Measurements from ENCODE around the gene RHBDL3.

The RHBDL3 gene

GRCh38 chr17:32265192-32265923, at the start of gene RHBDL3:
TSS of gene RHBDL3 (plus strand) at chr17:32265832. CDS start at chr17:32266190, 358 bp downstream.
- Mint-ChIP-seq H3K27me3 (peaks cover 74 to 75% of the 10 kb centered on the region in 2 donors), H3K36me3 (no peaks in the 10 kb centered on the region), H3K4me3 (peak within 1 kb of the TSS; percentile 82), H3K27ac (peak within 1 kb of the TSS; percentile 56), H3K9me3 (no peaks in the 10 kb centered on the region), H3K4me1 (peaks cover 18 to 32% of the 10 kb centered on the region in 2 donors)
- no peak for DNase-seq
- ATAC-seq (replicated peaks), result peak in 1 of 2 donors; percentile 5

- H3K27me3 Mint-ChIP-seq, result no peaks in the 10 kb centered on the region
- no peak for ATAC-seq (replicated peaks)
- H3K9me3 Mint-ChIP-seq, result no peaks in the 10 kb centered on the region
- no peak overlapping the region for H3K27ac Mint-ChIP-seq
- no peak overlapping the region for H3K4me3 Mint-ChIP-seq
- peaks cover 11 to 20% of the 10 kb centered on the region in 2 donors for H3K36me3 Mint-ChIP-seq
- peaks cover 15 to 50% of the 10 kb centered on the region in 2 donors for H3K4me1 Mint-ChIP-seq
- no peak for DNase-seq
Observed at GRCh38 chr17:32222621-32223020, 43.0 kb upstream of the RHBDL3 start.

- Mint-ChIP-seq H3K9me3 (no peaks in the 10 kb centered on the region), H3K4me3 (peak overlapping the region; percentile 10 to 35), H3K27me3 (no peaks in the 10 kb centered on the region), H3K36me3 (peaks cover 9 to 17% of the 10 kb centered on the region in 2 donors), H3K27ac (peak overlapping the region; percentile 89), H3K4me1 (peaks cover 15 to 45% of the 10 kb centered on the region in 2 donors)
- DNase-seq, result peak; percentile 2
- ATAC-seq (replicated peaks), result peak; percentile 70 to 82
Observed at GRCh38 chr17:32223703-32224102, 41.9 kb upstream of the RHBDL3 start.

GRCh38 chr17:32226886-32227285, 38.7 kb upstream of the RHBDL3 start:
- peaks cover 3 to 15% of the 10 kb centered on the region in 2 donors for H3K4me1 Mint-ChIP-seq
- no peaks in the 10 kb centered on the region for H3K27me3 Mint-ChIP-seq
- H3K4me3 Mint-ChIP-seq, result no peak overlapping the region
- ATAC-seq (replicated peaks) (no peak), DNase-seq (no peak)
- no peaks in the 10 kb centered on the region for H3K9me3 Mint-ChIP-seq
- peaks cover 7 to 20% of the 10 kb centered on the region in 2 donors for H3K36me3 Mint-ChIP-seq
- H3K27ac Mint-ChIP-seq, result no peak overlapping the region

GRCh38 chr17:32227910-32228309, 37.7 kb upstream of the RHBDL3 start:
- ATAC-seq (replicated peaks) (no peak), DNase-seq (no peak)
- Mint-ChIP-seq H3K9me3 (no peaks in the 10 kb centered on the region), H3K4me1 (peaks cover 3 to 12% of the 10 kb centered on the region in 2 donors), H3K27ac (no peak overlapping the region), H3K4me3 (no peak overlapping the region), H3K27me3 (no peaks in the 10 kb centered on the region), H3K36me3 (peaks cover 7 to 13% of the 10 kb centered on the region in 2 donors)

GRCh38 chr17:32235588-32235987, 30.0 kb upstream of the RHBDL3 start:
- Mint-ChIP-seq H3K27me3 (no peaks in the 10 kb centered on the region), H3K4me1 (no peaks in the 10 kb centered on the region), H3K4me3 (no peak overlapping the region), H3K9me3 (no peaks in the 10 kb centered on the region), H3K36me3 (no peaks in the 10 kb centered on the region), H3K27ac (no peak overlapping the region)
- ATAC-seq (replicated peaks), result no peak
- DNase-seq, result no peak

- no peak for ATAC-seq (replicated peaks)
- no peaks in the 10 kb centered on the region for H3K27me3 Mint-ChIP-seq
- H3K4me3 Mint-ChIP-seq, result no peak overlapping the region
Observed at GRCh38 chr17:32239456-32239855, 26.2 kb upstream of the RHBDL3 start.

GRCh38 chr17:32240750-32241149, 24.9 kb upstream of the RHBDL3 start:
- H3K4me1 Mint-ChIP-seq, result no peaks in the 10 kb centered on the region
- no peak overlapping the region for H3K27ac Mint-ChIP-seq
- ATAC-seq (replicated peaks) (no peak), DNase-seq (no peak)
- H3K27me3 Mint-ChIP-seq, result no peaks in the 10 kb centered on the region
- H3K36me3 Mint-ChIP-seq, result peaks cover 0 to 6% of the 10 kb centered on the region in 2 donors
- H3K4me3 Mint-ChIP-seq, result no peak overlapping the region
- H3K9me3 Mint-ChIP-seq, result no peaks in the 10 kb centered on the region

More at GRCh38 chr17:32239456-32239855, 26.2 kb upstream of the RHBDL3 start:
- no peaks in the 10 kb centered on the region for H3K4me1 Mint-ChIP-seq
- no peak overlapping the region for H3K27ac Mint-ChIP-seq
- H3K9me3 Mint-ChIP-seq, result no peaks in the 10 kb centered on the region
- H3K36me3 Mint-ChIP-seq, result peaks cover 0 to 6% of the 10 kb centered on the region in 2 donors
- DNase-seq, result no peak

- no peak for ATAC-seq (replicated peaks)
- Mint-ChIP-seq H3K27me3 (no peaks in the 10 kb centered on the region), H3K27ac (no peak overlapping the region), H3K4me1 (no peaks in the 10 kb centered on the region), H3K36me3 (peaks cover 0 to 6% of the 10 kb centered on the region in 2 donors), H3K4me3 (no peak overlapping the region), H3K9me3 (no peaks in the 10 kb centered on the region)
- DNase-seq, result no peak
Observed at GRCh38 chr17:32241640-32242039, 24.0 kb upstream of the RHBDL3 start.

GRCh38 chr17:32249475-32249874, 16.2 kb upstream of the RHBDL3 start:
- H3K4me1 Mint-ChIP-seq, result no peaks in the 10 kb centered on the region

GRCh38 chr17:32253117-32253611, 12.5 kb upstream of the RHBDL3 start:
- no peak overlapping the region for H3K4me3 Mint-ChIP-seq
- peaks cover 17 to 39% of the 10 kb centered on the region in 2 donors for H3K27me3 Mint-ChIP-seq
- H3K36me3 Mint-ChIP-seq, result no peaks in the 10 kb centered on the region
- H3K27ac Mint-ChIP-seq, result no peak overlapping the region
- no peaks in the 10 kb centered on the region for H3K4me1 Mint-ChIP-seq
- ATAC-seq (replicated peaks) (peak; percentile 99 to 100), DNase-seq (peak; percentile 73)
- H3K9me3 Mint-ChIP-seq, result no peaks in the 10 kb centered on the region

More at GRCh38 chr17:32249475-32249874, 16.2 kb upstream of the RHBDL3 start:
- Mint-ChIP-seq H3K27ac (peak overlapping the region; percentile 15), H3K9me3 (no peaks in the 10 kb centered on the region), H3K27me3 (peaks cover 4 to 6% of the 10 kb centered on the region in 2 donors), H3K36me3 (no peaks in the 10 kb centered on the region), H3K4me3 (no peak overlapping the region)
- DNase-seq (no peak), ATAC-seq (replicated peaks) (no peak)

GRCh38 chr17:32256012-32256700, 9.5 kb upstream of the RHBDL3 start:
- no peak overlapping the region for H3K27ac Mint-ChIP-seq
- H3K36me3 Mint-ChIP-seq, result no peaks in the 10 kb centered on the region
- no peaks in the 10 kb centered on the region for H3K9me3 Mint-ChIP-seq
- H3K27me3 Mint-ChIP-seq, result peaks cover 34 to 64% of the 10 kb centered on the region in 2 donors
- no peak for ATAC-seq (replicated peaks)
- no peak overlapping the region for H3K4me3 Mint-ChIP-seq
- H3K4me1 Mint-ChIP-seq, result peaks cover 0 to 7% of the 10 kb centered on the region in 2 donors
- no peak for DNase-seq

GRCh38 chr17:32256701-32257019, 9.0 kb upstream of the RHBDL3 start:
- Mint-ChIP-seq H3K27ac (no peak overlapping the region), H3K9me3 (no peaks in the 10 kb centered on the region), H3K4me3 (no peak overlapping the region), H3K27me3 (peaks cover 39 to 69% of the 10 kb centered on the region in 2 donors), H3K36me3 (no peaks in the 10 kb centered on the region), H3K4me1 (peaks cover 0 to 7% of the 10 kb centered on the region in 2 donors)
- no peak for DNase-seq
- ATAC-seq (replicated peaks), result peak in 1 of 2 donors; percentile 15

GRCh38 chr17:32258383-32259140, 7.1 kb upstream of the RHBDL3 start:
- Mint-ChIP-seq H3K4me1 (peaks cover 0 to 7% of the 10 kb centered on the region in 2 donors), H3K9me3 (no peaks in the 10 kb centered on the region), H3K4me3 (no peak overlapping the region), H3K36me3 (no peaks in the 10 kb centered on the region), H3K27me3 (peaks cover 54 to 81% of the 10 kb centered on the region in 2 donors), H3K27ac (no peak overlapping the region)
- ATAC-seq (replicated peaks), result peak in 1 of 2 donors; percentile 60
- DNase-seq, result no peak

All from stimulated activated naive B cell treated with anti-CD40 and anti-IgM and Interleukin-4, amounts not matched to agents 10 μg/mL and 1 μg/mL and 100 μg/mL, for 72 hours (primary cell).